Tibial nerve (tissue), 4 donors: Measurements from ENCODE around the gene ZNF800.

Experiments
- CTCF ChIP-seq, 5 experiments: fragments of 200-600 bp in 3 of 5; fragments of 450-650 bp in 2 of 5; sonication (generic) in 3 of 5; IDR thresholded peaks; one replicate each; pipeline ENCODE4 v1.5.1; 2016 to 2019; ENCODE audit warnings: antibody characterized with exemption in 5 of 5, mild to moderate bottlenecking in 3 of 5, moderate library complexity in 2 of 5
- EP300 ChIP-seq, 2 donors: sonication (generic); formaldehyde crosslinking; IDR thresholded peaks; one replicate each; pipeline ENCODE4 v1.6.1; 2017; ENCODE audit warnings: antibody characterized with exemption in 2 of 2, mild to moderate bottlenecking in 1 of 2

- TF ChIP-seq CTCF (IDR thresholded peaks at IDR 0.05) (peak; percentile 37 to 75 (median 66)), EP300 (IDR thresholded peaks at IDR 0.05) (no peak)
These were observed 44.8 kb downstream of the ZNF800 start for GRCh38 chr7:127347567-127348246.
